SU-DHL-6 (cell line): ENCODE results near the gene CFAP54.

Experiments used
- H2AFZ ChIP-seq: fragments of 200-600 bp; sonication (generic); 2 replicates; pipeline ENCODE4 v1.6.1; 2014; ENCODE audit warnings: low read depth, mild to moderate bottlenecking, moderate library complexity, mixed read lengths, antibody characterized with exemption, low read length; ENCODE audit not compliant: severe bottlenecking
- H3F3A ChIP-seq: fragments of 200-600 bp; shearing (Covaris generic); 2 replicates; pipeline ENCODE4 v1.6.0; 2016; ENCODE audit warnings: antibody characterized with exemption, mild to moderate bottlenecking; ENCODE audit not compliant: insufficient read depth
- H3K27ac ChIP-seq: fragments of 200-600 bp; sonication (generic); 2 replicates; pipeline ENCODE4 v1.5.1; 2016; ENCODE audit warnings: low read depth, mild to moderate bottlenecking, low read length, moderate library complexity, mixed read lengths
- H3K27me3 ChIP-seq: fragments of 200-600 bp; sonication (generic), shearing (Covaris generic); 2 replicates; pipeline ENCODE4 v1.6.0; 2014; ENCODE audit warnings: mild to moderate bottlenecking, low read length
- H3K36me3 ChIP-seq: fragments of 200-600 bp; sonication (generic); 2 replicates; pipeline ENCODE4 v1.6.1; 2014; ENCODE audit warnings: mild to moderate bottlenecking, low read length, mixed read lengths
- H3K4me2 ChIP-seq: fragments of 300-600, 200-600 bp; shearing (Covaris generic), sonication (generic); 2 replicates; pipeline ENCODE4 v1.6.0; 2014; ENCODE audit warnings: low read length, low read depth, mild to moderate bottlenecking; ENCODE audit not compliant: poor library complexity, severe bottlenecking
- H3K4me3 ChIP-seq: fragments of 200-600 bp; sonication (generic); 2 replicates; pipeline ENCODE4 v1.5.1; 2014; ENCODE audit warnings: antibody characterized with exemption, low read length, mild to moderate bottlenecking, mixed read lengths; ENCODE audit not compliant: insufficient read depth, poor library complexity, severe bottlenecking
- H3K79me2 ChIP-seq: fragments of 200-600 bp; sonication (generic); 2 replicates; pipeline ENCODE4 v1.6.1; 2014; ENCODE audit warnings: mild to moderate bottlenecking, low read length, moderate library complexity; ENCODE audit not compliant: insufficient read depth
- H3K9ac ChIP-seq: fragments of 200-600 bp; sonication (generic); 2 replicates; pipeline ENCODE4 v1.7.0; 2014; ENCODE audit warnings: mild to moderate bottlenecking, low read length
- H3K9me2 ChIP-seq: fragments of 200-600 bp; sonication (generic); replicated peaks from 2 replicates; pipeline ENCODE4 v1.6.1; 2014; ENCODE audit warnings: low read length; ENCODE audit not compliant: insufficient read depth
- H3K9me3 ChIP-seq: fragments of 200-600 bp; sonication (generic); 2 replicates; pipeline ENCODE4 v1.6.1; 2014; ENCODE audit warnings: low read length, mixed read lengths; ENCODE audit not compliant: insufficient read depth
- H4K20me1 ChIP-seq: fragments of 200-600 bp; sonication (generic); 2 replicates; pipeline ENCODE4 v1.6.1; 2014; ENCODE audit warnings: low read depth, mild to moderate bottlenecking, antibody characterized with exemption, low read length, moderate library complexity, mixed read lengths
- CTCF ChIP-seq: fragments of 200-600 bp; sonication (generic); IDR thresholded peaks from one replicate; pipeline ENCODE4 v1.5.1; 2017; ENCODE audit warnings: antibody characterized with exemption, mild to moderate bottlenecking, low read length, moderate library complexity; ENCODE audit not compliant: insufficient read depth, poor library complexity, severe bottlenecking
- EZH2phosphoT487 ChIP-seq: fragments of 200-600 bp; sonication (generic), shearing (Covaris generic); conservative IDR thresholded peaks from 2 replicates; pipeline ENCODE4 v1.6.1; 2018; ENCODE audit warnings: mild to moderate bottlenecking, antibody characterized with exemption, low read length, moderate library complexity, mixed read lengths

Gene CFAP54

DNA sequence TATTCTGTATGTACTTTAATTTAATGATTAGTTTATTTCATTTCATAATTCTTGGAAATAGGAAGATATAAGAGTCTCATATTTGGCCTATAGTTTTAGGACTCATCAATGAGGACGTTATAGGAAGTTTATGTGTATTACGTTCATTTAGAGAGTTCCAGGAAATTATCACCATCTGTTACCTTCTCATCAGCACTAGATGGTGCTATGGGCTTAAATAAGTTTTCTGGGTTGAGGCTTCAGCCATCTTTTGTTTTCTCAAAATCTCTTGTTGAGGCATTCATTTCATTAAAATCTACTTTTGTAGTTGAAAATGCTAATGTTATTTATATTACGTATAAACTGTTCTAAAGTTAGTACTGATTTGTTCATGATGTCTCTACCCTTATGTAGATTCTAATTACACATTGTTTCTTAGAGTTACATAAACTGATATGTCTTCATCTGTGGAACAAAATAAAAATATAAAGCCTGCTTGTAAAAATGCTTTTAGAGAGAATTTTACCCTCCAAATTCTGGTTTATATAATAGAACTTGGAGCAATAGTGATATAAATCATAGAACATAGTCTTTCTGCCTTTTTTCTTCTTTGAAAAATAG, 89.2 kb downstream of the CFAP54 start:
- Histone ChIP-seq H3F3A (no peaks in the 10 kb centered on the region), H3K27ac (no peak overlapping the region), H3K36me3 (no peaks in the 10 kb centered on the region), H3K4me3 (no peak overlapping the region), H3K9me2 (no peaks in the 10 kb centered on the region), H3K9ac (no peak overlapping the region), H3K27me3 (no peaks in the 10 kb centered on the region), H4K20me1 (no peaks in the 10 kb centered on the region), H3K9me3 (no peaks in the 10 kb centered on the region), H3K4me2 (no peak overlapping the region), H3K79me2 (no peaks in the 10 kb centered on the region), H2AFZ (peak overlapping the region; percentile 14)
- TF ChIP-seq EZH2phosphoT487 = no peak
- TF ChIP-seq CTCF = peak; percentile 37

DNA sequence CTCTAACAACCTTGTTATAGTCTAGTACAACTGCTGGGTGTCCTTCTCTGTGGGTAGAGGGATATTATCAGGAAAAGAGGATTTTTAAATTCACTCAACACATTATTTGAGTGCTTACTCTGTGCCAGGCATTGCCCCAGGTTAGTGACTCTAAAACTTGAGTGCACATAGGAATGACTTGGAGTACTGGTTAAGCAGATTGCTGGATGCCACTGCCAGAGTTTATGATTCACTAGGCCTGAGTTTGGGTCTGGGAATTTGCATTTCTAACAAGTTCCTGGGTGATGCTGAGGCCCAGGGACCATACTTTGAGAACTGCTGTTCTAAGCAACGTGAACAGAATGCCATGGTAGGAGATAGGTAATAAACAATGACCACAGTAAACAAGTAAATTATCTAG, 96.6 kb downstream of the CFAP54 start:
- no peak overlapping the region for H3K9ac ChIP-seq
- no peaks in the 10 kb centered on the region for H3K27me3 ChIP-seq
- no peak overlapping the region for H3K27ac ChIP-seq
- no peaks in the 10 kb centered on the region for H3F3A ChIP-seq
- H3K36me3 ChIP-seq = no peaks in the 10 kb centered on the region
- no peaks in the 10 kb centered on the region for H3K79me2 ChIP-seq
- no peaks in the 10 kb centered on the region for H3K9me3 ChIP-seq
- no peak overlapping the region for H2AFZ ChIP-seq
- no peak for TF ChIP-seq CTCF
- no peak for TF ChIP-seq EZH2phosphoT487
- no peak overlapping the region for H3K4me2 ChIP-seq
- H3K4me3 ChIP-seq = no peak overlapping the region
- no peaks in the 10 kb centered on the region for H4K20me1 ChIP-seq
- H3K9me2 ChIP-seq = no peaks in the 10 kb centered on the region

DNA sequence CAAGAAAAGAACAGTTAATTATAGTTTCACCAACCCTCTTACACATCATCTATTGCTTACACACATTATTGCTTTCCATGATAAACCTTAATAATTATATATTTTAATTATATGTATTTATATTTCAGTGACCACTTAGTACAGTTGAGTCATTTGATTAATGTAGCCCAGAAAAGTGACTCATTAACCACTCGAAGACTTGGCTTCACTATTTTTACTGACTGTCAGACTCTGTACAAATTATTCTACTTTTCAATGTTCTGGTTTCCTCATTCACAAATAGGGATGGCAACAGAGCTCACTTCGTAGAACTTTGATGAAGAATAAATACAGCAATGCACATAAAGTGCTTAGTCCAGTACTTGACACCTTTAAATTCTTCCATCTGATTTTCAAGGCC, 98.3 kb downstream of the CFAP54 start:
- no peaks in the 10 kb centered on the region for H3K36me3 ChIP-seq
- no peak overlapping the region for H3K4me2 ChIP-seq
- no peaks in the 10 kb centered on the region for H4K20me1 ChIP-seq
- no peaks in the 10 kb centered on the region for H3K9me3 ChIP-seq
- no peaks in the 10 kb centered on the region for H3K27me3 ChIP-seq
- no peaks in the 10 kb centered on the region for H3K9me2 ChIP-seq
- H3K27ac ChIP-seq = no peak overlapping the region
- H3K9ac ChIP-seq = no peak overlapping the region
- TF ChIP-seq CTCF (no peak), EZH2phosphoT487 (no peak)
- no peak overlapping the region for H2AFZ ChIP-seq
- H3K79me2 ChIP-seq = no peaks in the 10 kb centered on the region
- H3K4me3 ChIP-seq = no peak overlapping the region
- H3F3A ChIP-seq = no peaks in the 10 kb centered on the region
